ENCODE data around the gene KIF4B. TPM values are rescaled to one million over a fixed set of nuclear protein-coding genes. Genes with fewer than 3 reads are reported as not detected.

Gene KIF4B
- polyA plus RNA-seq, 1 donor from 2014 or later, result not detected

- Histone ChIP-seq H3K9ac (ENCODE audit: low read length) (no peak overlapping the region), H3F3A (ENCODE audit: insufficient read depth, low read length, poor library complexity, severe bottlenecking) (no peaks in the 10 kb centered on the region), H3K79me2 (replicated peaks; ENCODE audit: insufficient read depth, low read length) (no peaks in the 10 kb centered on the region), H4K20me1 (ENCODE audit: insufficient read depth) (no peaks in the 10 kb centered on the region), H3K9me3 (ENCODE audit: low read length) (no peaks in the 10 kb centered on the region), H3K4me2 (ENCODE audit: low read length) (no peak overlapping the region), H3K36me3 (ENCODE audit: insufficient read depth, low read length) (no peaks in the 10 kb centered on the region), H3K4me3 (ENCODE audit: low read length) (no peak overlapping the region), H2AFZ (ENCODE audit: low read depth, low read length) (no peak overlapping the region), H3K9me2 (ENCODE audit: insufficient read depth, low read length) (no peaks in the 10 kb centered on the region), H3K27ac (ENCODE audit: low read length) (no peak overlapping the region), H3K27me3 (ENCODE audit: insufficient read depth, low read depth, low read length) (no peaks in the 10 kb centered on the region)
- no peak for TF ChIP-seq RAD21 (conservative IDR thresholded peaks at IDR 0.05)
- TF ChIP-seq REST (IDR thresholded peaks at IDR 0.05; ENCODE audit: borderline replicate concordance), result no peak
- no peak for TF ChIP-seq MXI1 (conservative IDR thresholded peaks at IDR 0.05; ENCODE audit: poor library complexity, severe bottlenecking)
- TF ChIP-seq TAF1 (IDR thresholded peaks at IDR 0.05; ENCODE audit: low read depth), result no peak
- TF ChIP-seq EP300 (conservative IDR thresholded peaks at IDR 0.05; ENCODE audit: poor library complexity, severe bottlenecking), result no peak
- TF ChIP-seq CTCF (IDR thresholded peaks at IDR 0.05; ENCODE audit: poor library complexity, severe bottlenecking), result no peak
- no peak for TF ChIP-seq EZH2 (IDR thresholded peaks at IDR 0.05; ENCODE audit: borderline replicate concordance, insufficient read depth, low read length, poor library complexity, severe bottlenecking)
These were observed 33.0 kb downstream of the KIF4B start for GRCh38 chr5:155046591-155046990.

- H3F3A ChIP-seq (ENCODE audit: insufficient read depth, low read length, poor library complexity, severe bottlenecking), result no peaks in the 10 kb centered on the region
- H3K36me3 ChIP-seq (ENCODE audit: insufficient read depth, low read length), result no peaks in the 10 kb centered on the region
- H3K4me3 ChIP-seq (ENCODE audit: low read length), result no peak overlapping the region
- no peak for TF ChIP-seq EP300 (conservative IDR thresholded peaks at IDR 0.05; ENCODE audit: poor library complexity, severe bottlenecking)
- TF ChIP-seq TAF1 (IDR thresholded peaks at IDR 0.05; ENCODE audit: low read depth), result no peak
- no peak for TF ChIP-seq MXI1 (conservative IDR thresholded peaks at IDR 0.05; ENCODE audit: poor library complexity, severe bottlenecking)
- TF ChIP-seq REST (IDR thresholded peaks at IDR 0.05; ENCODE audit: borderline replicate concordance), result no peak
- H3K9ac ChIP-seq (ENCODE audit: low read length), result no peak overlapping the region
- H3K27ac ChIP-seq (ENCODE audit: low read length), result no peak overlapping the region
- no peaks in the 10 kb centered on the region for H3K9me2 ChIP-seq (ENCODE audit: insufficient read depth, low read length)
- H3K9me3 ChIP-seq (ENCODE audit: low read length), result no peaks in the 10 kb centered on the region
- H3K27me3 ChIP-seq (ENCODE audit: insufficient read depth, low read depth, low read length), result no peaks in the 10 kb centered on the region
- no peak overlapping the region for H3K4me2 ChIP-seq (ENCODE audit: low read length)
- H2AFZ ChIP-seq (ENCODE audit: low read depth, low read length), result no peak overlapping the region
- no peaks in the 10 kb centered on the region for H3K79me2 ChIP-seq (replicated peaks; ENCODE audit: insufficient read depth, low read length)
- no peaks in the 10 kb centered on the region for H4K20me1 ChIP-seq (ENCODE audit: insufficient read depth)
These were observed 34.3 kb downstream of the KIF4B start for GRCh38 chr5:155047818-155048217.
